GM19193 (cell line): ENCODE data around the gene PADI2.

ENCODE experiments used
- POLR2A ChIP-seq: IDR thresholded peaks from 4 replicates; pipeline ENCODE4 v1.6.1; 2011; ENCODE audit not compliant: insufficient read depth, insufficient read length; ENCODE audit errors: extremely low read depth

PADI2 gene

DNA sequence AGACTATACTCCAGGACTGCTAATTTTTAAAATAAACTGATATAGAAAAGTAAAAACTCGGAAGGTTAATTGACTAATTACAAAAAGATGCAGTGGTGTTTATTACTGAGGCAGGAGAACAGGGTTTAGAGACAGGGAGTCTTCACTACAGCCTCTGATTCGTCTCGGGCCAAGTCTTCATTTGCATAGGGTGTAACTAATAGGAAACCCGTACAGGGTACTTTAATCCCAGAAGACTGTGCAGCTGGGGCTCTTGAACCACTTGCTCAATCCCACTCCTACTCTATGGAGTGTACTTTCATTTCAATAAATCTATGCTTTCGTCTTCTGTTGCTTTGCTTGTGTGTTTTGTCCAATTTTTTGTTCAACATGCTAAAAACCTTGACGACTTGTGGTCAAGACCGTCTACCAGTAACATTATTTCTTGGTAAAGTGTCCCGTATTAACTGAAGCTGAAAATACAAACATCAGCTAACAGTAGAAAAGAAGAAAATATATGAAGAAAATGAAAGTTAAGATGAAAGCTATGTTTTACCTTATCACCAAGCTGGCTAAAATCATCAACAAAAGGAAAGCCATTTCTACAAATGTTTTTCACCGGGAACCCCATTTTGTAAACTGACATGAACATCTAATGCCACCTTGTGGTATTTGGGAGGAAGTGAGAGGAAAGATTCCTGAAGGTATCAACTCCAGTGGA, 73.5 kb downstream of the PADI2 start:
- TF ChIP-seq POLR2A = no peak

DNA sequence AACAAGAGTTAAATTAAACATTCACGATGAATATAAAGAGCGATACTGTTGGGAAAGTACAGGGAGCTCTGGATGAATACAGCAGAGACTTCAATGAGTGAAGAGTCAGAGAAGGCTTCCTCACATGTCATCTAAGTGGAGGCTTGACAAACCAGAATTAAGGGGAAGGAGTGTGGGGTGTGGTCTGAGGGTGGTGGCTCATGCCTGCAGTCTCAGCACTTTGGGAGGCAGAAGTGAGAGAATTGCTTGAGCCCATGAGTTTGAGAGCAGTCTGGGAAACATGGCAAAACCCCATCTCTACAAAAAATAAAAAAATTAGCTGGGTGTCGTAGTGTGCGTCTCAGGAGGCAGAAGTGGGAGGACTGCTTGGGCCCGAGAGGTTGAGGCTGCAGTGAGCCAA, 74.1 kb downstream of the PADI2 start:
- TF ChIP-seq POLR2A = no peak

DNA sequence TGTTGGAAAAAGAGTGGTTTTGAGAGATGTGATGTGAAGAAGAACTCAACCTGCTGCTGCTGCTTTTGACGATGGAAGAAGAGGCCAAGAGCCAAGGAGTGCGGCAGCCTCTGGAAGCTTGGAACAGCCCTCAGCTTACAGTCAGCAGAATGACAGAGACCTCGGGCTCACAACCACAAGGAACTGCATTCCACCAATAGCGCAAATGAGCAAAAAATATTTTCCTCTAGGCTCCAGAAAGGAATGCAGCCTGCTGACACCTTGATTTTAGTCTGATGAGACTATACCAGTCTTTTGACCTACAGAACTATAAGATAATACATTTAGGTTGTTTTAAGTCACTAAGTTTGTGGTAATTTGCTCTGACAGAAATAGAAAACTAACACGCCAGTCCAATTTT, 75.6 kb downstream of the PADI2 start:
- no peak for TF ChIP-seq POLR2A

DNA sequence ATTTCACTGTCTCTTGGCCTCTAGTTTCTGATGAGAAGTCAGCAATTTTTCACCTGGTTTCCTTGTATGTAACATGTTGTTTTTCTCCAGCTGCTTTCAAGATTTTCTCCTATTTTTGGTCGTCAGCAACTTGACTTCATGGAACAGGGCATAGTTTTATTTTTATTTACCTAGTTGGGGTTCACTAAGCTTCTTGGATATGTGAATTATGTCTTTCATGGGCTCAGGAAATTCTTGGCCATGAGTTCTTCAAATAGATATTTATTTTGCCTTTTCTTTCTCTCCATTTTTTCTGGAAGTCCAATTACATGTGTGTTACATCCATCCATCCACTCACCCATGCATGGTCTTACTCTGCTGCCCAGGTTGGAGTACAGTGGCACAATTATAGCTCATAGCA, 79.1 kb downstream of the PADI2 start:
- TF ChIP-seq POLR2A = no peak

DNA sequence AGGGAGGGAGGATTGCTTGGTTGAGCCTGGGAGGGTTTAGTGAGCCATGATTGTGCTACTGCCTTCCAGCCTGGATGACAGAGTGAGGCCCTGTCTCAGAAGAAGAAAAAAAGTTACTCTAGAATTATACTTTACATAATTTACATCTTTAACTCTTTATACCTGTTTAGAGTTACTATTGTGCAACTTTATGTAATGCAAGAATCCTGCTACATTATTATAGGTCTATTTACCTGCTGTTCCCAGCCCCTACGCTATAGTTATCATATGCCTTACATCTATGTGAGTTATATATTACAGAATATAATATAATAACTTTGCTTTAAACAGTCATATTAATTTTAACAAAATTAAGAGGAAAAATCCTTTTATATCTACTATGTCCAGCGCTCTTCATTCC, 79.7 kb downstream of the PADI2 start:
- TF ChIP-seq POLR2A = no peak

DNA sequence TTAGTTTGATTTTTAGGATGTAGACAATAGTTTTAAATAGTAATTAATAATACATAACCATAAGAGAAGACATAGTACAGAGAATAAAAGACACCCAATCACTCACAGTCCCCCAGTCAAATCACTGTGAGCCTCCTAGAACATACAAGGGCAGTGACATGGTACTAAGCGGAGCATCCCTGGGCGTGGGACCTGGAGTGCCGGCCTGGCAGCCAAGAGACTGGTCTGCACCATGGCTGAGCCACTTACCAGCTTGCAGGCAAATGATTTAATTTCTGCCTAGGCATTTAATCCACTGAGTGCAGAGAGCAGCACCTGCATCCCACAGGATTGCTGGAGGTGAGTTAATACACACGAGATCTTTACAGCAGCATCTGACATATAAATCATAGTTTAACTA, 85.8 kb downstream of the PADI2 start:
- TF ChIP-seq POLR2A = no peak

DNA sequence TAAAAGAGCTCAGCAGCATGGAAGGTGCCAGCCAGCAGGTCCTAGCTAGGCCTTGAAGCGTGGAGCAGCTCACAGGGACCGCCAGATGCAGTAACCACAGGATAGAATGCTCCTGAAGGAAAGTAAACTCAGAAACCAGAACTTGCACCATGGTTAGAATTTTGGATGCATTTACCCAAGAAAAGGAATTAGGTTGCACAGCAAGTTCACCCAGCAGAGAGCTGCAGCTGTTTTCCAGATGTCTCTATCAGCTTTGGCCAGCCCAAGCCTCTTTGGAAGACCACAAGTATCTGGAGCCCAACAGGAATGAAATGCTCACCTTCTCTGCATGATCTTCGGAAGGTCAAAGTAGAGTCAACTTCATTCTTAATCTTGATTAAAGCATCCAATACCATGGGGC, 86.5 kb downstream of the PADI2 start:
- no peak for TF ChIP-seq POLR2A

DNA sequence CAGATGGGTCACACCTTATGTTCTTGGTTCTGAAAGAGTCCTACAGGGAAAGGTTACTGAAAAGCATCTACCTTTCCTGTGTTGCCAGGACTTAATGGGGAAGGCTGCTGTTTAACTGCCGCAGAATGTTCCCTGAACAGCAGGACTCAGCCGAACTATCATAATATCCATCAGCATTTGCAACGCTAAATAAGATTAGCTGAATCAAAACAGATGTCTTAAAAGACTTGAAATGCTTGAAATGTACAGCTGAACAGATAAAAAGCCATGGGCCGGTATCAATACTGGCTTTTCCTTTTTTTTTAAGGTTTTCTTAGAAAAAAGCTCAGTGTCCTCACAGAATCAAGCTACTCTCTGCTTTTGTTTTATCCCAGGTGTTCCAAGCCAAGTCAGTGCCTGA, 87.8 kb downstream of the PADI2 start:
- TF ChIP-seq POLR2A = no peak

DNA sequence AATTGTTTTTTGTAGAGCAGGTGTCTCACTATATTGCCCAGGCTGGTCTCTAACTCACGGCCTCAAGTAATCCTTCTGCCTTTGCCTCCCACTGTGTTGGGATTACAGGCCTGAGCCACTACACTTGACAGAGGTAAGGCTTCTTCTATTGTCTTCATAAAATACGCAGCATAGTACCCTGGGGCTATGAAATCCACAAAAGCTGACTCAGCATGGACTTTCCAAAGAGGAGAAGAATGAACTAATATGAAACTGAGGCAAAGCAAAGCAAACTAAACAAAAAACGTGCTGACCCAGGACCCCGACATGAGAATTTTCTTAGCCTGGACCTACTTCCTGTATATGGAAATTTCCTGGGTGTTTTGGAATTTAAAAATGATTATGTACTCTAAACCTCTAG, 89.0 kb downstream of the PADI2 start:
- no peak for TF ChIP-seq POLR2A

DNA sequence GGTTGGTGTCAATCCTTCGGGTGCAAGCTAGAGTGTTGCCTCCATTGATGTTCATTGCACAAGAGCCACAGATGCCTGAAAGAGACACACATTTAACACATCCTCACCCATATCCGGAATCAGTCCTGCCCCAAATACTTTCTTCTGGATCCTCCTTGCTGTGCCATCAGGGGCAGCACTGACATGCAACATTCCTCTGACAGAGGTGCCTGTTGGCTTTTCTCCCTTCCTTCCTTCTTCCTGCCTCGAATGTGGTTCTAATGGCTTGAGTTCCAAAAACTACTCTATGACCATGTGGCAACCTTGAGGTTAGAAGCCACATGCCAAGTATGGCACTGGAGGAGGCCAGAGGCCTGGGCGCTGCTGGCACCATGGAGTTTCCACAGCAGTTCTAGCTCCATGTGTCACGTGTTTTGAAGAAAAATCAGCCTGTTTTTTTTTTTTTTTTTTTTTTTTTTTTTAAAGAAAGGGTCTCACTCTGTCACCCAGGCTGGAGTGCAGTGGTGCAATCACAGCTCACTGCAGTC, 90.5 kb downstream of the PADI2 start:
- no peak for TF ChIP-seq POLR2A

DNA sequence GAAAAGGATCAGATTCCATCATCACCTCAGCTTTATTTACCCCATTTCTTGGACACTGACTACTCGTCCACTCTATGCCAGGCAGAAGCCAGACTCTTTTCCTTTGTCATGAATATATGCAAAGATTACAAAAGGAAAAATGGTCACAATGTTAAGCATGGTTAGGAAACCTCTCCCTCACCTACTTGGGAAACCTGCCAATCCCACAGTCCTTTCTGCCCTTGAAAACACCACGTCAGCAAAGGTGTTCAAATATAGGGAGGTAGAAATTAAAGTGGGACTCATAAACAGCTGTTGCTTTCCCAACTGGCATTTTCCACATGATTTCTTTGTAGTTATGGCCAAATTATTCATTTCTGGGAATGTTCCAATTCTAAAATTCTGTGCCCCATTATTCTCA, 91.4 kb downstream of the PADI2 start:
- TF ChIP-seq POLR2A = no peak

DNA sequence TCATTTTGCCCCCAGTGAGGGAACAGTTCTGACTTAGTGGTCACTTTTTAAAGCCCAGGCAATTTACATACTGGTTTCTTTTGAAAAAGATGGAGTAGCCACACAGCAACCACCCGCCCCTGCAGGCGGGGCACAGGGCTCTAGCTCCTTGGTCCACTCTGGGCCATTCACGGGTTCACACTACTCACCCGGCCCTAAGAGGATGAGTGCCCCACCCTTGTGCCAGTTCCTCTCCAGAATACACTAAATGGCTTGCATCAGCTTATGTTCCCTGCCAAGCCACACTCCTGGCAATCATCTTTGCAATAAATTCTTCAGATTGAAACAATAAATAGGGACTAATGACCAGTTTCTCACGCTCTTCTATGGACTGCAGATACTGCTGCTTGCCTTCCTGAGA, 91.8 kb downstream of the PADI2 start:
- no peak for TF ChIP-seq POLR2A

DNA sequence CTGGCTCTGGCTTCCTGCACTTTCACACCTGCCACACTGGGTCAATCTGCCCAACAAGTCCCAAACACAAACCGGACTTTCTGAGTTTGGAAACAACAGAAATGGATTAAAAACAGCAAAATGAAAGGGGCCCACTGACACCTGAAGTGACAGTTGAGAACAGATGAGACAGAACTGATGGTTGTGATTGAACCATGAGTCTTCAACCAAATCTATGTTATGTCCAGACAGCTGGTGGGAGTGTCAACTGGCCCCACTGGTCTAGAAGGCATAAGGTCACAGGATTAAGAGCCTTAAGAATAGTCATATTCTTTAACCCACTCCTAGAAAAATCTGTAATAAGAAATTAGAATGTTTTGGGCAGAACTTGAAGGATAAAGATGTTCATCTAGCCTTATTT, 94.5 kb downstream of the PADI2 start:
- no peak for TF ChIP-seq POLR2A

DNA sequence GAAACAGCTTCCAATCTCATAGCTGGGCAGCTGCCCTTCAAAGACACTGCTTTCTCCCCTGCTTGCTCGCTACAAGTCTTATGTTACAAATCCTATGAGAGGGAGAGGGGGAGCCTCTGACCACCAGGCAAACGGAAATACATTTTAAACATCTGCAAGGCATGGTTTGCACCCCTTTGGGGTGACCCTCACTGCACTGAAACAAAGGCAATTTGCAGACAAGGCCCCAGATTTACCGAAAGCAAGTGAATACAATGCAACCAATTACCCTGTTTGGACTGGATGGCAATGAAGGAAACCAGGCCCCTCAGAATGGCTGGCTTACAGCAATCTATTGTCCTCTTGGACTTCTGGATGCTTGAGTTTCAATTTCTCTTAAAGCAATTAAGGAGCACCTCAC, 95.7 kb downstream of the PADI2 start:
- TF ChIP-seq POLR2A = no peak

DNA sequence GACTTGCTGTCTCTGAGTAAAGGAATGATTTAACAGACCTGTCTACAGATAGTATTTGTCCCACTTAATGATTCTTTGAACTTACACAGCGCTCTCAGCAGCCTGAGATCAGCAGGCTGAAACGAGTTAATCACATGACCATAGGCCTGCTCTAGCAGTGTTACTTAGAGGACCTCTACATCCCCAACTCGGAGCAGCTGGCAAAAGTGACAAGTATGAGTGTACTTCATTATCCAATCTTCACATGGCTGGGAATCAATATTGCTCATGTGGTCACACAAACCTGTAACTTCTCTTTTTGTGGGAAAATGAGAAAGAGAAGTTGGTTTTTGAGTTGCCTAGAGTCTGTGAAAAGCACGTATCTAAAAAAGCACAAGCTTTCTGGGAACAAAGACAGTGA, 96.1 kb downstream of the PADI2 start:
- no peak for TF ChIP-seq POLR2A

DNA sequence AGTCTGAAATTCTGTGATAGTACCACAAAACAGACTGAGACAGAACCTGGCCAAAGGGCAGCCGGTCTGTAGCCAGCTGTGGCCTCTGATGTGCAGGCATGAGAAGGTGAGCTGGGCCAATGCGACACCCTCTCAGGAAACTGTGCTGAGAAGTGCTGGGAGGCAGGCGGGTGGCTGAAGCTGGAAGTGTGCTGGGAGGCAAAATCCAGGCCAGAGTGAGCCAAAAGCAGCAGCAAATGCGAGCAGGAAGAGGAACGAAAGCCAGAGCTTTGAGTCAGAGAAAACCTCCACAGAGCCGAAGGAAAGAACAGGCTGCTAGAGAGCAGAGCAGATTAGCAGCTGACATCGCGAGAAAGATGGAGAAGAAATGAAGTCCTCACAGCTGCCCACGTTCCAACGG, 97.4 kb downstream of the PADI2 start:
- no peak for TF ChIP-seq POLR2A

DNA sequence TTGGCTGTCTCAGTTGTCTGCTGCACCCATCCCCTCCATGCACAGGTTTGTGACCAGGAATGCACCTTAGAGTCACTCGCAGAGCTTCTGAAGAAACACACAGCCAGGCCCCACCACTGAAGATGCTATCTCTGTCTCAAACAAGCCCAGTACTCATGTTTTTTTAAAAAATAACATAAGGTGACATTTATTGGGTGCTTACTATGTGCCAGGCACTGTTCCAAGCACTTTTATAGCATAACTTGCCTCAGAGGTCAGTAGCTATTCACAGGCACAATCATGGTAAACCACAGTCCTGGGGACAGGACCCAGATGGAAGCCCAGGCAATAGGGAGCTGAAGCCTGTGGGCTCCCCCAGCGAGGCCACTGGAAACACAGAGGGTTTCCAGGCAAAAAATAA, 98.7 kb downstream of the PADI2 start:
- no peak for TF ChIP-seq POLR2A

DNA sequence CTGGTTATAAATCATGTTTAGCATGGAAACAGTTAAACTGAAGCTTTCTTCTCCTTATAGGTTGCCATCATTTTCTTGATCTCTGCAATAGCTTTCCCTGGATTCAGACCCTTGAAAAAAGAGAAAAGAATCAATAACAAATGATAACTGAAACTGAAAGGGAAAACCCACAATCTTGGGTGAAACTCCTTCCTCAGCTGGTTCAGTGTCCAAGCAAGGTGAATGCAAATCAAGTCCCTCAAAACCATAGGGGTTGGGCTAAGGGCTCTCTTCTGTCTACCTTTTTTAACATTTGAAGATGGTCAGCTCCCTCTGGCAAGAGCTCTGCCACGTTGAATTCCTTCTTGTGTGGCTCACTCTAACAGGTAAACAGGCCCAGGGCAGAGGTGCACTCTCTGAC, 100.4 kb downstream of the PADI2 start:
- TF ChIP-seq POLR2A = no peak

DNA sequence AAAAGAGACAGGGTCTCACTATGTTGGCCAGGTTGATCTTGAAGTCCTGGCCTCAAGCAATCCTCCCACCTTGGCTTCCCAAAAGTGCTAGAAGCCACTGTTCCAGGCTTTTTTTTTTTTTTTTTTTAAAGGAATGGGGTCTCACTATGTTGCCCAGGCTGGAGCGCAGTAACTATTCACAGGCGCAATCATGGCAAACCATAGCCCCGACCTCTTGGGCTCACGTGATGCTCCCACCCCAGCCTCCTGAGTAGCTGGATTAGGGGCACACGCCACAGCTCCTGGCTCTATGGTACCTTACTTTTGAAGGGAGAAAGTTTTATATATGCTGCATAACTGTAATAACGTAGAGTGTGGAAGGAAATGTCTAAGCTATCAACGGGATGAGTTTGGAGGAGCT, 101.8 kb downstream of the PADI2 start:
- TF ChIP-seq POLR2A = no peak
